Panc1 (cell line): ENCODE measurements around the gene ZNF292.

ENCODE experiments used
- POLR2AphosphoS5 ChIP-seq: IDR thresholded peaks from 2 replicates; pipeline ENCODE4 v1.6.1; 2012; ENCODE audit warnings: mild to moderate bottlenecking, low read depth, low read length, moderate library complexity
- TF ChIP-seq, protein P1 (sequence below): fragments of 450-650 bp; IDR thresholded peaks from 2 replicates; pipeline ENCODE4 v1.5.1; 2017; ENCODE audit warnings: mild to moderate bottlenecking
- TF ChIP-seq, protein P2 (sequence below), 2 experiments: IDR thresholded peaks; 2 replicates each; pipeline ENCODE4 v1.6.1; 2011 to 2012; ENCODE audit warnings: low read depth in 2 of 2, control low read depth in 1 of 2, low read length in 1 of 2, mild to moderate bottlenecking in 1 of 2, moderate library complexity in 1 of 2; ENCODE audit not compliant: insufficient read depth in 1 of 2

DNA sequence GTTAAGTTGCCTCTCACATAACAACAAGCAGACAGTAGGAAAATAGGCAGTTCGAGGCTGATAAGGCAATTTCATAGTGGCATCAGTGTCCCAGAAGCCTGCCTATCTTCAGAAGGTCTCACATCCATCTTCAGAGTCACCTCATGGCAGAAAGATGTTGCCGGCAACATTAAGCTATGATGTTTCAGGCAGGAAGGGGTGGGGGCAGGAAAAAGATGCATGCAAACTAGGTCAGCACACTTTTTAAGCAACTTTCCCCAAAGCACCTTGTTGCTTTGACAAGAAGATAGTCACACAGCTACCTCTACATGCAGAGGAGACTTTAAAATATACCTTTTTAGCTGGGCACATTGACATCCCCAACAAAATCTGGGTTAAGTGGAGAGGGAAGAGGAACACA, 123.8 kb downstream of the ZNF292 start:
- TF ChIP-seq, protein P1, sequence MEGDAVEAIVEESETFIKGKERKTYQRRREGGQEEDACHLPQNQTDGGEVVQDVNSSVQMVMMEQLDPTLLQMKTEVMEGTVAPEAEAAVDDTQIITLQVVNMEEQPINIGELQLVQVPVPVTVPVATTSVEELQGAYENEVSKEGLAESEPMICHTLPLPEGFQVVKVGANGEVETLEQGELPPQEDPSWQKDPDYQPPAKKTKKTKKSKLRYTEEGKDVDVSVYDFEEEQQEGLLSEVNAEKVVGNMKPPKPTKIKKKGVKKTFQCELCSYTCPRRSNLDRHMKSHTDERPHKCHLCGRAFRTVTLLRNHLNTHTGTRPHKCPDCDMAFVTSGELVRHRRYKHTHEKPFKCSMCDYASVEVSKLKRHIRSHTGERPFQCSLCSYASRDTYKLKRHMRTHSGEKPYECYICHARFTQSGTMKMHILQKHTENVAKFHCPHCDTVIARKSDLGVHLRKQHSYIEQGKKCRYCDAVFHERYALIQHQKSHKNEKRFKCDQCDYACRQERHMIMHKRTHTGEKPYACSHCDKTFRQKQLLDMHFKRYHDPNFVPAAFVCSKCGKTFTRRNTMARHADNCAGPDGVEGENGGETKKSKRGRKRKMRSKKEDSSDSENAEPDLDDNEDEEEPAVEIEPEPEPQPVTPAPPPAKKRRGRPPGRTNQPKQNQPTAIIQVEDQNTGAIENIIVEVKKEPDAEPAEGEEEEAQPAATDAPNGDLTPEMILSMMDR, result no peak
- TF ChIP-seq, protein P2, sequence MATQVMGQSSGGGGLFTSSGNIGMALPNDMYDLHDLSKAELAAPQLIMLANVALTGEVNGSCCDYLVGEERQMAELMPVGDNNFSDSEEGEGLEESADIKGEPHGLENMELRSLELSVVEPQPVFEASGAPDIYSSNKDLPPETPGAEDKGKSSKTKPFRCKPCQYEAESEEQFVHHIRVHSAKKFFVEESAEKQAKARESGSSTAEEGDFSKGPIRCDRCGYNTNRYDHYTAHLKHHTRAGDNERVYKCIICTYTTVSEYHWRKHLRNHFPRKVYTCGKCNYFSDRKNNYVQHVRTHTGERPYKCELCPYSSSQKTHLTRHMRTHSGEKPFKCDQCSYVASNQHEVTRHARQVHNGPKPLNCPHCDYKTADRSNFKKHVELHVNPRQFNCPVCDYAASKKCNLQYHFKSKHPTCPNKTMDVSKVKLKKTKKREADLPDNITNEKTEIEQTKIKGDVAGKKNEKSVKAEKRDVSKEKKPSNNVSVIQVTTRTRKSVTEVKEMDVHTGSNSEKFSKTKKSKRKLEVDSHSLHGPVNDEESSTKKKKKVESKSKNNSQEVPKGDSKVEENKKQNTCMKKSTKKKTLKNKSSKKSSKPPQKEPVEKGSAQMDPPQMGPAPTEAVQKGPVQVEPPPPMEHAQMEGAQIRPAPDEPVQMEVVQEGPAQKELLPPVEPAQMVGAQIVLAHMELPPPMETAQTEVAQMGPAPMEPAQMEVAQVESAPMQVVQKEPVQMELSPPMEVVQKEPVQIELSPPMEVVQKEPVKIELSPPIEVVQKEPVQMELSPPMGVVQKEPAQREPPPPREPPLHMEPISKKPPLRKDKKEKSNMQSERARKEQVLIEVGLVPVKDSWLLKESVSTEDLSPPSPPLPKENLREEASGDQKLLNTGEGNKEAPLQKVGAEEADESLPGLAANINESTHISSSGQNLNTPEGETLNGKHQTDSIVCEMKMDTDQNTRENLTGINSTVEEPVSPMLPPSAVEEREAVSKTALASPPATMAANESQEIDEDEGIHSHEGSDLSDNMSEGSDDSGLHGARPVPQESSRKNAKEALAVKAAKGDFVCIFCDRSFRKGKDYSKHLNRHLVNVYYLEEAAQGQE (IDR thresholded peaks at IDR 0.05; ENCODE audit: insufficient read depth in 1 of 2, low read depth in 2 of 2, low read length in 1 of 2), result no peak
- no peak for TF ChIP-seq POLR2AphosphoS5
